Activated naive CD8-positive, alpha-beta T cell treated with anti-CD3 and anti-CD28 coated beads, Interleukin-2, amount 50 U/mL, for 16 hours (primary cell): ENCODE measurements around the gene CDC42.

Experiments
- DNase-seq: peaks from one replicate; pipeline ENCODE4 v3.0.0-alpha.2; 2020; ENCODE audit warnings: low read depth, low spot score

CDC42 gene

GRCh38 chr1:22128392-22128791 lies 75.9 kb downstream of the CDC42 start:
- no peak for DNase-seq

DNA sequence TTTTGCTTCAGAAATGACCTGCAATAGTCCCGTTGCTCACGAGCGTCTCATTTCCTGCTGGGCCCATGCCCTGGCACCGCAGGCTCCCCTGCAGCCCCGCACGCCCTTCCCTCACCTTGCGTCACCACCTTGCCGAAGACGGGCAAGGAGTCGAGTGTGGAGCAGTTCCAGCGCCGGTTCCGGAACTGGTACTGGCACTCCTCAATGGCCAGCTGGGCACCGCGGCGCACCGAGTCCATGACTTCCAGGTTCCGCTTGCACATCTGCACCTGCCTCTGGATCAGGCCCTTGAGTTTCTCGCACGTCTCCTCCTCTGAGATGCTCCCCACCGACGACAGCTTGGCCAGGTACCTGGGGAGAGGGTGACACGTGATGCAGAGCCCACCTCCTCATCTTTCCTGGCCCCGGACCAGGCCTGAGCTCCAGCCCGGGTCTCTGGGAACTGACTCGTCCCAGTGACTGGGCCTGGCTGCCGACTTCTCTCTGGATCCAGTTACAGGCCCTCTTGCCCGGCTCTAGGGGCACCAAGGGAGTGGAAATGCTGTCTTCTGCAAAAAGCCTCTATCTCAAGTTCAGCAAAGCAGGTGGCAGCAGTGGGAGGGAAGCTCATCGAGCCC lies 77.1 kb downstream of the CDC42 start:
- DNase-seq = no peak

- DNase-seq = no peak
These were observed 78.6 kb downstream of the CDC42 start for GRCh38 chr1:22131062-22131461.

- no peak for DNase-seq
These were observed 79.5 kb downstream of the CDC42 start for GRCh38 chr1:22131875-22132486.

DNA sequence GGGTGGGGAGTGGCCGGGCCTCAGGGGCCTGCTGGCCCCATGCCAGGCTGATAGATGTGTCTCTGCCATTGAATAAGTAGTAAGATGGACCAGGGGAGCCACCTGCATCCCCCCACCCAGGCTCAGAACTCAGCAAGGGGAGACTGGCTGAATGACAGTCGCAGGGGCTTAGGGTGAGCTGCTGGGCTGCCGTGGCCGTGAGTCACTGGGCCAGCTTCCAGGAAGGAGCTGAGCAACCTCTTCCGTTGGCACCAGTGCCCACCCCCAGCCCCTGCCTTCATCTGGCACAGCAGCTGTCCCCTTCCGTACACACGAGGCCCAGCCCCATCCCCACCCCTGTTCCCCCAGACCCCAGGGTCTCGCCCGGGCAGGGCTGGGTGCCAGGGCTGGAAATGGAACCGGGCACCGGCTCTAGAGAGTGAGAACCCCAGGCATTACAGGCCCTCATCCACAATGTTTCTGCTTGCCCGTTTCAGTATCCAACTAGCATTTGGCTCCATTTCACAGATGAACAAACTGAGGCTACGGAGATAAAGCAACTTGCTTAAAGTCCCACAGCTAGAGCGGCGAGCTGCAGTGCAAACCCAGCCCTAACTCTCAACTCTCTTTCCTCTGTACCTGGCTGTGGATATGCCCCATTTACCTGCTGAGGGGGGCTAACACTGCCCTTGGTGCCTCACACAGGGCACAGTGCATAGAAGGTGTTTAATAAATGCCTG lies 80.2 kb downstream of the CDC42 start:
- DNase-seq = no peak

DNA sequence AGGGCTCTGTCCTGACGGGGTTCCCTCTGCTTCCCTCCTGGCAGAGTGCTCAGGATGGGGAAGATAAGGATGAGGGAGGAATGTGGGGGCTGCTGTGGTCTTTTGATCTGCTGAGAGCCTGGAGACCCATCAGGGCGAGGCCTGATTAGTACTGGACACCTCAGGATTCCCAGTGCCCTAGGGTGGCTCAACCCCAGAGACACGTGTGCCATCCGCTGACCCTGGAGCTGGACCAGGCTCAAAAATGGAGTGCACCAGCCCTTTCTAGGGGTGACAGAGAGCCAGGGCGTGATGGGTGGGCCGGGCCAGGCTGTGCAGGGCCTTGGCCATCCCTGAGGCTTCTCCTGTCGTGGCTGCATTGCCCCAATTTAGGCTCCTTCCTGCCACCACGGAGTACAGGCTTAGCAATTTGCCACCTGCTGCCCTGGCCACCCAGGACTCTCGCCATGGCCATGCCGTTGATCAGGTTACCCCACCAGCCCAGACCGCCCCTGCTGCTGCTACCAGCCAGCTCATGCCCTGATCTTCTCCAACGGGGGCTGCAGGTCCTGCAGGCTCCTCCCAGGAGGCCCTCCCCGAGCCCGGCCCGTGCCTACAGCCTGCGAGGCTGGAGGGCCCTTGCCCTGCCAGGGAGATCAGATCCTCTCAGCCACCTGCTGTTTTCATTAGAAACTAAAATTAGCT lies 80.9 kb downstream of the CDC42 start:
- no peak for DNase-seq

- DNase-seq = no peak
These were observed 81.4 kb downstream of the CDC42 start for GRCh38 chr1:22133931-22134324.

DNA sequence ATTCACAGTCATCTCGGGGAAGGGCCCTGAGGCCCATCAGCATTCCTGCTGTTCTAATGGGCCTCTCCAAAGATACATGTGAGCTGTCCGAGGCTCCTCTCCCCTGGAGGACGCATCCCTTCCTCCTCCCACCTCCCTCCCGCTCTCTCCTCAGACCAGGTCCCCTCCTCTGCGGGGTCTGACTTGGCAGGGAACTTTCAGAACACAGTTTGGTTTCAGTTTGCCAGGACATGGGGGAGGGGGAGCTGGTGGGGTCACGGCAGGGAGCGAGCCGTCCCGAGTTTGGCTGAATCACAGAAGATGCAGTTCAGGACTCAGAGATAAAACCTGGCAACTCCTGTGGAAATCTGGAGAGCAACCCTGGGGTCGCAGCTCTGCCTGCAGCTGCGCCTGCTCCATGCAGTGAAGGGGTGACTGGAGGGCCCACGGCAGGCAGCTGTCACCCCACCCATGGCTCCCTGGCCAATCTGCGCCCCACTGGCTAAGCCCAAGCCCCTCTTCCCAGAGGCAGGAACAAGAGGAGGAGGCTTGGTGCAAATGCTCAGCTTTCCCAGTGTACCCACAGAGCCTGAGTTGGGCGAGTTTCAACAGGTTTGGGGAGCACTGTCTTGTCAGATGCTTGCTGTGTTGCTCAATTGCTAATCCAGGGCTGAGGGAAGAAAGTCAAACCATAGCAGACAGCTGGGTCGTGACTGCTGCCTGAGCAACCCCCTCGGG lies 84.7 kb downstream of the CDC42 start:
- DNase-seq = no peak

- no peak for DNase-seq
These were observed 86.6 kb downstream of the CDC42 start for GRCh38 chr1:22139066-22139594.

DNA sequence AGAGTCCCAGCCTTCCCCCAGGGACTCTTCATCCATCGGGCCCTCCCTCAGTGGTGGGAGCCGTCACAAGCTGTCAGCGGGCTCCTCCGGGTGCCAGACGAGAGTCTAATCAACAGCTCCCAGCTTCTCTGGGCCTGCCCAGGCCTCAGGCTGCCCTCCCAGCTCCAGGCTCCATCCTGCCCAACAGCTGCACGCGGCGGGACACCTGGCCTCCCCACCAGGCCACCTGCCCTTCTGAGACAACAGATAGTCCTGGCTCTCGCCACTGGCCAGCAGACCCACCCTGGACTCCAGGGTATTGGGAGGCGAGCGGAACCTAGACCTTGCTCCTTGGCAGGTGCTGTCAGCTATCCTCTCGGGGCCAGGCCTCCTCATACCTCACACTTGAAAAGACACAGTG lies 87.3 kb downstream of the CDC42 start:
- DNase-seq = no peak
